HG03442 (cell line): Measurements from ENCODE around the gene DGKD.

Experiments used
- ATAC-seq: cut with Tn5 transposase; IDR thresholded peaks from one replicate; pipeline ENCODE4 v1.9.1; 2021; ENCODE audit warnings: mild to moderate bottlenecking, moderate library complexity; ENCODE audit not compliant: unreplicated experiment

The DGKD gene

GRCh38 chr2:233422649-233423551, 68.6 kb downstream of the DGKD start:
- ATAC-seq, result no peak

DNA sequence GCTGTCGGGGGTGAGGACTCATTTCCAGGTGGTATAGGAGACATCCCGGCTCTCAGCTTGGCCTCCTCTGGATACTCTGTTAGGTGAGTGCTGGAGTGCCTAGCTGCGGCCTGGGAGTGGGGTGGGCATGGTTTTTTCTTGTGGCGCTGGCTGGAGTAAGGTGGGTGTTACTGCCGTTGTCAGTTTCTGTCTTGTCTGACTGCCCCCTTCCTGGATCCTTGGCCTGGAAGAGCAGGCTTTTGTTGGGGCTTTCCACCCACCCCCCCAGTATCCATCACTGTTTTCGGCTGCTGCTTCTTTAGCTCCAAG, 69.2 kb downstream of the DGKD start:
- ATAC-seq, result no peak

DNA sequence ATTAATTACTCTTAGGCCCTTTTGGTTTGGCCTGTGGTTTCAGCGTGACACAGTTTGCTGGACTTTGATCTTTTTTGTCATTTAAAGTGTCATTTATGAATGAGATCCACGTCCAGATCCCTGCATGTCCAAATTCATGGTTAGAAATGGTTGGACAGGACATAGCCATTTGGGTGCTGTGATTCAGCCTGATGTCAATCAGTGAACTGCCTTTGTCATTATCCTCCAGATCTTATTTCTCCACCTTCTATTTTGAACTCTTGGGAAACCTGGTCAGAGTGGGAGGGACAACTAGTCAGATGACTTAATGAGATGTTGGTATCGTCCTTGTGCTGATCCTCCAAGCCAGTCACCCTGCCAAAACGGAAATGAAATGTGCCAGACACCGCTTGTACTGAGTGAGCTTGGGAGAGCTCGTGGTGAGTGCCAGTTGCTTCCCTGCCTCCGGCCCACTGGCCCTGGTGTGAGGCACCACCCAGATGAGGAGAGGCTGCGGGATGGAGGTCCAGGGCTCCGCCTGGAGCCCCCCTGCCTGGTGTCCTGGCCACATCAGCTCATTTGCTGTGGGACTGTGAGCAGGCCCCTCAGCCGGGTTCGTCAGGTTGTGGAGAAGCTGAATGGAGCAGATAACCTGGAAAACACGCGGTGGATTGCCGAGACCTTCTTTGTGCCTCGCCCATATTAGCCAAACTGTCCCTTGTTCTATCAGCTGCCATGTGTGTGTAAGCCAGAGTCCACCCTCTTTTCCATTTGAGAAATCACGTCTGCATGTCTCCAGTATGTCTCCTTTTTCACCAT, 70.1 kb downstream of the DGKD start:
- ATAC-seq, result no peak

GRCh38 chr2:233426619-233427342, 72.5 kb downstream of the DGKD start:
- ATAC-seq, result no peak

GRCh38 chr2:233428008-233428407, 73.7 kb downstream of the DGKD start:
- no peak for ATAC-seq

- no peak for ATAC-seq
These were observed 74.1 kb downstream of the DGKD start for GRCh38 chr2:233428438-233428837.

DNA sequence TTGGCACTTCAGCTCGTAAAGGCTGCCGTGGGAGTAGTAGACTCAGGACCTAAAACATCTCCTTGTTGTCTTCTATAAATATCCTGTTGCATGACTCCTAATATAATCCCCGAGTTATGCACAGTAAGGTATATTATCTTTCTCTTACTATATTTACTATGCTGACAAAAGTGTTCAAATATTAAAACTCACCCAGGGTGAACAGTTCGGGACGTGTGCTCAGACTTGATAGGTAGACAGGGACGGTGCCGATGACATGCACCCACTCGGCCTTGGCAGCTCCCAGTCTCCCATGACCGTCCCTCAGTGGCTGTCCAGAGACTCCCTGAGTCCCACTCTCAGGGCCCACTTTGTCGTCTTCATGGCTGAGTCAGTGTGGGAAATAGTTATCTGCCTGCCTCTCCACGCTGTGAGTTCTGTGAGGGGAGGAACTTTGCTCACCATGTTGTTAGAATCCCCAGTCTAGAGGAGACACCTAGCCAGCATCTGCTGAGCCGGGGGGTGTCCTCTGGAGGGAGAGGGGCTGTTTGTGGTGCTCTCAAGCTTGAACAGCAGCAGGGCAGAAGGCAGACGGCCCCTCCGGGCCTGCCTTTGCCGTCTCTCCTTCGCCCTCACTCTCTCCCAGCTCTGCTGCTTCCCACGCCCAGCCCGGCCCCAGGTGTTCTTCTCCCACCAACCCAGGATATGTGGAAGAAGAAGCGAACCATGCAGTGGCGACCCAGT, 75.0 kb downstream of the DGKD start:
- ATAC-seq, result no peak

DNA sequence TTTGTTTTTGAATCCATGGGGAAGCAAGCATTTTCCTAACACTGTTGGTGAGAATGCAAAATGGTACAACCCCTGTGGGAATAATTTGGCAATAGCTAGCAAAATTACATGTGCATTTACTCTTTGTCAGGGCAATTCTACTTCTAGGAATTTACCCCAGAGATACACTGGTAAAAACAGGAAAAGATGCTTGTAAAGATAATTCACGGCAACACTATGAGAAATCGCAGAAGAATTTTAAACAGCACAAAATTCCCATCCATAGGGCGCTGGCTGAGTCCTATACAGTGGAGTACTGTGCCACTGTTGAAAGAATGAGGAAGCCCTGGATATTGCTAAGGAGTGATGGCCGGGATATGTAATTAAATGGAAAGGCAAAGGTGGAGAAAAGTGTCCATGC, 75.8 kb downstream of the DGKD start:
- no peak for ATAC-seq

DNA sequence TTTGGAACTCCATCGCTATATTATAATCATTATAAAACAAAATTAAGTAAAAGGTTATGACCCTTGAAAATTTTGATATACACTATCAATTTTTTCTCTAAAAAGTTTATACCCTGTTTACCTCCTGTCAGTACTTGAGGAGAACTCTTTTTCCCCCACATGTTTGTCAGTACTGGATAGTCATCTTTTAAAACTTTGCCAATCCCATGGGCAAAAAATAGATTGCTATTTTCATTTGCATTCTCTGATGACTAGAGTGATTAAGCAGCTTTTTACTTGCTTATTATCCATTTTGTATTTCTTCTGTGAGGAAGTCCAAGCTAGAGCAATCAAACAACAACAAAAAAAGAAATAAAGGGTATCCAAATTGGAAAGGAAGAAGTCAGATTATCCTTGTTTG, 76.4 kb downstream of the DGKD start:
- no peak for ATAC-seq

GRCh38 chr2:233433029-233433428, 78.7 kb downstream of the DGKD start:
- ATAC-seq, result no peak

DNA sequence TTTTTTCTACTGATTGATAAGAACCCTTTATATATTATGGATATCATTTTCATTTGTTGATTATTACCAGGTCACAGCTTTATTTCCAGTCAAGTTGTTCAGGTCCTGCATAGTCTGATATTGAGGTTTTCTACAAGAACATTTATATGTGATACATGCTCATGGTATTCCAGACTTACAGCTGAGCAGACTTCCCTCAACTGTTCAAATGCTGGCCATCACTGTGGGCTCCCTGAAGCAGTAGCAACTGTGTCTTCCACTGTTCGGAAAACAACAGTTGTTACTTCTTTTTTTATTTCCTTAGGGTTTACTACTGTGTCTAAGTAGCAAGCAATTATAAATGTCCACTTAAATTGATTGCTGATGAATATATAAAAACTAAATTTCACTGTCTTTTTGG, 79.5 kb downstream of the DGKD start:
- ATAC-seq, result no peak

GRCh38 chr2:233434666-233435330, 80.5 kb downstream of the DGKD start:
- ATAC-seq, result no peak

DNA sequence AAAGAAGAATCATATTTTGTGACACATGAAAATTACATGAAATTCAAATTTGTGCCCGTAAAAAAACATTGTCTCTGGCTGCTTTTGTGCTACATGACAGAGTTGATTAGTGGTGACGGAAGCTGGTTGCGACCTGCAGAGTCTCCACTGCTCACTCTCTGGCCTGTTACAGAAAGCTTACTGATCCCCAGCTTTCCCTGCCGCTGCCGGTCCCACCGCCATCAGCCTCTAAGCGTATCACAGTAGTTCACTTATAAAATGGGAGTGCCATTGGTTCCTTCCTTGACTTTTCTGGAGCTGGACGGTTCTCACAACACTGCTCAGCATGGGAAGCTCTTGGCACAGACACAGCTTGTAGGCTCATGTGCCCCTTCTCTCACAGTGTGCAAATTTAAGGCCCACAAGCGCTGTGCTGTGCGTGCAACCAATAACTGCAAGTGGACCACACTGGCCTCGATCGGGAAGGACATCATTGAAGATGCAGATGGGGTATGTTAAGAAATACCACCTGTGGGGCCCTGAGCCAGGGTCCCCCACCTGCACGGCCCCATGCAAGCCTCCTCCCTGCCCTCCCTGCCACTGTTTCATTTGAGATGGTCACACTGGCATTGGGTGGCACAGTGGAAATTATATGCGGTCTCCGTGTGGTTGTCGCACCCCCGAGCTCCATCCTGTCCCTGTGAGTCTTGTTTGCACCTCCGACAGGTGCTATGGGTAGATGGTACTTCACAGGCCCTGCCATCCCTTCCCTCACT, 81.3 kb downstream of the DGKD start:
- no peak for ATAC-seq

- ATAC-seq, result no peak
These were observed 81.9 kb downstream of the DGKD start for GRCh38 chr2:233436191-233436581.

GRCh38 chr2:233436691-233437438, 82.6 kb downstream of the DGKD start:
- no peak for ATAC-seq

DNA sequence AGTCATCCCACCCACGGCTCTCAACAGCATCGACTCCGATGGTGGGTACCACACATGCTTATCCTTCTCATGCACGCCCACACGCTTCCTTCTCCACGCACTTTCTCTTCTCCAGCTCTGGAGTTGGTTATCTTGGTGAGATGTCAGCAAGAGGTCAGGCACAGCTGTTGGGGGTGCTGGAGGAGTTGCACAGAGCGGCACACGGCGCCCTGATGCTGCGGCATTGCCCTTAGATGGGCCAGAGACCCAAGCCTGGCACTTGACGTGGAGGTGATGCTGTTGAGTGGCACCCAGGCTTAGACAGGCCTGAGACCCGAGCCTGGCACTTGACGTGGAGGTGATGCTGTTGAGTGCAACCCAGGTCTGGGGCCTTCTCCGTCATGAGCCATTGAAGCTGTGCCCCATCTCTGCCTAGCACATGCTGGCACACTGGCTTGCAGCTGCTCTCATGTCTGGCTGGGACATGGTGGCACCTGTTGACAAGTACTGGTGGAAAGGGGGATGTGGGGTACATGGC, 83.2 kb downstream of the DGKD start:
- ATAC-seq, result no peak

DNA sequence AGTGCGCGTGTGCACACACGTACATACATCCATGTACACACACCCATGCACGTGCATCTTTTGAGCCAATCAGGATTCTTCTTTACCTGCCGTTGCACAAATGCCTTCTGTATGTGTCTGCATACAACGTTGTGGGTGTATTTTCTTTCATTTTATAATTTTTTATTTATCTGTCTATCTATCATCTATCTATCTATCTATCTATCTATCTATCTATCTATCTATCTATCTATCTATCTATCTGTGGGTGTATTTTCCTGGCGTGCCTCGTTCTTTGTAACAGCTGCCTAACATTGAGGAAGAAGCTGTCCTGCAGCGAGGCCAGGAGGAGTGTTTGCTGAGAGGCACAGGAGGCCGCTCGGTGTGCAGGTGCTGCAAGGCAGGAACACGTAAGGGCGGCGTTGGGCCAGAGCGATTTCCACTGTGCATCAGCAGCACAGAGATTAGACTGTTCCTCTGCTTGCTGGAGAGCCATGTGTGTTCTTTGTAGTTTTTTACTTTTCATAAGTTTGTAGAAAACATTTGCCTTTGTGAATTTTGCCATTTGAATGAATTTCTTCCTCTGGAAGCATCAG, 84.4 kb downstream of the DGKD start:
- ATAC-seq, result no peak

DNA sequence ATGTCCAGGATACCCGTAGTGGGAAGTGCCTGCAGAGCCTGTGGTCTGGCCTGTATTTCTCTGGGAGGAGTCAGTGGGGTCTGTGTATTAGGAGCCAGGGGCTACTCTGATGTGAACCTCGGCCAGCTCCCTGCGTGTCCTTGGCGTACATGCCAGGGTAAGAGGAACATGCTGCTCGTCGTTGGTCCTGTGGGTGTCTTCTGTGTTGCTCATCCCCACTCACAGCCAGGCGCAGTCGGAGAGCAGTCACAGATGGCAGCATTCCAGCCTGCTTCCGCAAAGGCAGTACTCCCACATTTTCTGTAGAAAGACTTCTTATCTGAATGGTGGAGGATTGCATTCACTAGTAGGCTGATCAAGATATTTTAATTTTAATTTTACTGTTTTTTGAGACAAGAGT, 84.9 kb downstream of the DGKD start:
- no peak for ATAC-seq
